Measurements from ENCODE around the gene ZMYND12.

Gene ZMYND12

DNA sequence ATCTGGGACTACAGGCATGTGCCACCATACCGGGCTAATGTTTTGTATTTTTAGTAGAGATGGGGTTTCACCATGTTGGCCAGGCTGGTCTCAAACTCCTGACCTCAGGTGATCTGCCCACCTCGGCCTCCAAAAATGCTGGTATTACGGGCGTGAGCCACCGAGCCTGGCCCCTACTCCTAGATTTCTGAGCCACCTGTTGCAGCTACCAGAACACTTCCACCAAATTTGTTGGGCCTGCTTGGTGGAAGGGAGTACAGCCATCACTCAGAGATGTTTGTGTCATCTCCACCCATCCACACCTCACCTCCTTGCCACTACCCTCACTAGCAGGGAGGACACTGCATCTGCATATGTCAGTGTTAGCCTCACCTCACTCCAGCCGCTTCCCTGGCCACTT lies 69.8 kb downstream of the ZMYND12 start:
- no peak for DNase-seq

DNA sequence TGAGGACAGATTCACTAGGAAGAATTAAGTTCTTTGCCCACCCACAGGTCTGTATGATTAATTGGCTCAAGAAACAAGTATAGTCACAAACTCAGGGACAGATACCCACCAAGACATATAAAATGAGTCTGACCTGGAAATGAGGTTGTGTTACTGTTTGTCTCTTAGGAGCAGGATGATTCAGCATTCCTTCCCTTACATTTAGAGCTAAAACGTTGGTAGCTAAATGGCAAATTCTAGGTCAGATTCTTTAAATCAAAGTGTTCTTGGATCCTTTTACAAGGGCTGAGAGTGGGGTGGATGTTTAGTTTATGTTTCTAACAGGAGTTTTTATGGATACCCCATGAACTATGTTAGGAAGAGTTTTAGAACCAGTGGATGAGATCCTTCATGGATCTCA lies 70.5 kb downstream of the ZMYND12 start:
- no peak for DNase-seq

DNA sequence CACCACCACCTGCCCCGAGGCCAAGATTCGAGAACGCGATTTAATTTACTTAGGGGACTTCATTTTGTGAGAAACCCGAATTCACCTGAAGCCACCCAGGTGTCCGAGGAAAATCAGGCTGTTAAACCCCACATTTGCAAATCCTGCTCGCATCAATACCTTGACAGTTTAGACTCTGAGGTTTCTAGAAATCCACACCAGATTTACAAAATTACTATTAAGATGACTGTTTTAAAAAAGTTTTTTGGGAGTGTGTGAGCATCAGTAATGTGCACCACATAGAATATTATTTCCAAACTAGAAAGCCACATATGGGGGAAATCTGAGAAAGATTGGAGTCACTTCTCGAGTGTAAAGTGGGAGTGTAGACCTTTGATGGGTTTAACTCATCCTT lies 74.5 kb downstream of the ZMYND12 start:
- no peak for DNase-seq

DNA sequence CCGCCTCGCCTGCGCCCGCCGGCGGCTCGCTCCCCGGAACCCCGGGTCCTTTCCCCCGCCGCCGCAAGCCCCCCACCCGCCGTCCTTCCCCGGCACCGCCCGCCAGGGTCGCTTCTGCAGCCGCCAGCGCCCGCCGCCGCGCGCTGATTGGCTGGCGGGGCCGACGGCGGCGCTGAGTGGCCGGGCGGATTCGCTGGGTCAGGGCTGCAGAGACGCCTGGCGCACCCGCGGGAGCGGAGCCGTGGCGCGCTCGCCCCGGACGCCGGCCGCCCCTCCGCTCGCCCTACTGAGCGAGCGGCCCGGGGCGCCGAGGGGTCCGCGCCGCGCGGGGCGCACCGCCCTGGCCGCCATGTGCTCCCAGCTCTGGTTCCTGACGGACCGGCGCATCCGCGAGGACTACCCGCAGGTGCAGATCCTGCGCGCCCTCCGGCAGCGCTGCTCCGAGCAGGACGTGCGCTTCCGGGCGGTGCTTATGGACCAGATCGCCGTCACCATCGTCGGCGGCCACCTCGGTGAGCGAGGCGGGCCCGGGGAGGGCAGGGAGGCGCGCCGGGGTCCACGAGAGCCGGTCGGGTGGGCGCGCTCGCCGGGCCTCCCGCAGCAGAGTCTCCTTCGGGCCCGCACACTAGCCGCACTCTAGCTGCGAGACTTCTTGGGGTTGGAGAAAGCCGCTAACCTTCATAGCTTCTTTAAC lies 75.1 kb downstream of the ZMYND12 start, which contains the start of gene RIMKLA:
Gene RIMKLA, plus strand, starts transcription at position 207 of the 694 bp plus-strand sequence. Its CDS starts 143 bp downstream, at position 350.
- DNase-seq: peak in 1 of 2 experiments; percentile 24
